CD4-positive, alpha-beta T cell (primary cell): ENCODE measurements around the gene SLC35A3. TPM values are rescaled to one million over a fixed set of nuclear protein-coding genes. Genes with fewer than 3 reads are reported as not detected.
A peak's percentile ranks its signal among the peaks of the same experiment; 100 is the strongest.

Experiments
- ATAC-seq: fragments of 200-7000 bp; cut with Tn5 transposase; one replicate; pipeline ENCODE4 v1.10.0; 2022; ENCODE audit warnings: mild to moderate bottlenecking; ENCODE audit not compliant: poor library complexity
- CTCF ChIA-PET: fragments of 350-600 bp; sonication (Branson Sonifier 250); formaldehyde crosslinking; loops from one replicate; lab custom pipeline; 2021; ENCODE audit warnings: antibody characterized with exemption, inconsistent platforms; lab: Charles Lee
- POLR2A ChIA-PET: fragments of 350-600 bp; sonication (Branson Sonifier 250); formaldehyde crosslinking; loops from one replicate; lab custom pipeline; 2021; ENCODE audit warnings: antibody characterized with exemption, inconsistent platforms; lab: Charles Lee
- DNase-seq, 14 experiments: peaks; one replicate each; pipeline ENCODE4 v3.0.0-alpha.2; 2013 to 2020; ENCODE audit warnings: mixed read lengths in 2 of 14
- H3K27ac ChIP-seq, 2 donors: one replicate each; pipeline versions ENCODE4 v1.5.1 to v1.7.0; 2013; ENCODE audit warnings: low read length in 2 of 2, low read depth in 1 of 2, mild to moderate bottlenecking in 1 of 2
- H3K27me3 ChIP-seq, 2 experiments: 1 replicate in 1 of 2; 2 replicates in 1 of 2; pipeline versions ENCODE4 v1.6.1 to v1.7.0; 2013; ENCODE audit warnings: low read length in 2 of 2, control low read depth in 1 of 2, mild to moderate bottlenecking in 1 of 2, moderate library complexity in 1 of 2; ENCODE audit not compliant: insufficient read depth in 2 of 2, control insufficient read depth in 1 of 2
- H3K36me3 ChIP-seq: one replicate; pipeline ENCODE4 v1.6.1; 2013; ENCODE audit warnings: low read length, control low read depth; ENCODE audit not compliant: insufficient read depth
- H3K4me1 ChIP-seq: one replicate; pipeline ENCODE4 v1.6.1; 2013; ENCODE audit warnings: low read length, control low read depth; ENCODE audit not compliant: insufficient read depth
- H3K4me3 ChIP-seq: one replicate; pipeline ENCODE4 v1.5.1; 2013; ENCODE audit warnings: mild to moderate bottlenecking, low read length, moderate library complexity
- H3K9me3 ChIP-seq, 2 experiments: 1 replicate in 1 of 2; 2 replicates in 1 of 2; pipeline versions ENCODE4 v1.6.1 to v1.7.0; 2013; ENCODE audit warnings: low read length in 2 of 2, mild to moderate bottlenecking in 2 of 2, control low read depth in 1 of 2, moderate library complexity in 1 of 2; ENCODE audit not compliant: control insufficient read depth in 1 of 2, insufficient read depth in 1 of 2
- H3K27ac Mint-ChIP-seq: one replicate; pipeline ENCODE4 v1.8.0; 2020; ENCODE audit warnings: mixed read lengths
- H3K27me3 Mint-ChIP-seq: one replicate; pipeline ENCODE4 v1.8.0; 2021; ENCODE audit warnings: mixed read lengths
- H3K36me3 Mint-ChIP-seq: one replicate; pipeline ENCODE4 v1.8.0; 2021; ENCODE audit warnings: low read depth, mixed read lengths
- H3K4me1 Mint-ChIP-seq: one replicate; pipeline ENCODE4 v1.8.0; 2021; ENCODE audit warnings: low read depth, mixed read lengths
- H3K4me3 Mint-ChIP-seq: one replicate; pipeline ENCODE4 v1.8.0; 2020; ENCODE audit warnings: mild to moderate bottlenecking, mixed read lengths
- H3K9me3 Mint-ChIP-seq: one replicate; pipeline ENCODE4 v1.8.0; 2020; ENCODE audit warnings: mixed read lengths
- intact Hi-C, 2 experiments: fragments of 100-400 bp; cut with DNase I in 1 of 2; cut with micrococcal nuclease in 1 of 2; formaldehyde crosslinking; loops; one replicate each; pipeline versions ENCODE4 v1.15.1 to v1.9.0; 2023 to 2025; cut with DNase I, micrococcal nuclease
- total RNA-seq, 174 experiments: library from RNA in 2 of 174; stranded (reverse) in 2 of 174; gene quantifications; one replicate each; pipeline ENCODE4 v1.2.3 and lab custom pipeline; 2021 to 2026
- TF ChIP-seq, protein P1 (sequence below): fragments of 200-600 bp; IDR thresholded peaks from one replicate; pipeline ENCODE4 v1.8.0; 2022; ENCODE audit warnings: antibody characterized with exemption, mild to moderate bottlenecking

SLC35A3 gene
- total RNA-seq, 2 experiments from 2014 or later, result 20.2 to 24.6 TPM

DNA sequence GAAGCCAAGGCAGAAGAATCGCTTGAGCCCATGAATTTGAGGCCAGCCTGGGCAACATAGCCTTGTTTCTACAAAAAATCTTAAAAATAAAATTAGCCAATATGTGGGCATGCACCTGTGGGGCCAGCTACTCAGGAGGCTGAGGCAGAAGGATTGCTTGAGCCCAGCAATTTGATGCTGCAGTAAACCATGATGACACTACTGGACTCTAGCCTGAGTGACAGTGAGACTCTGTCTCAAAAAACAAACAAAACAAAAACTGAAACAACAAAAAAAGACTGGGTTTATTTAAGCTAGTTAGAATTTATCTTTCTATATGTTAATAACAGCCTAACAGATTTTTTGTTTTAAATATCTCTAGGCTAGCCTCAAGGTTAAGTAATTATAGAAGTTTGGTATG lies 57.4 kb downstream of the SLC35A3 start:
- no peaks in the 10 kb centered on the region for H3K9me3 Mint-ChIP-seq
- ATAC-seq (no peak), DNase-seq (no peak)
- no peaks in the 10 kb centered on the region for H3K4me1 Mint-ChIP-seq
- no peak overlapping the region for H3K27ac Mint-ChIP-seq
- no peak overlapping the region for H3K4me3 Mint-ChIP-seq
- Histone ChIP-seq H3K36me3 (no peaks in the 10 kb centered on the region), H3K9me3 (no peaks in the 10 kb centered on the region), H3K27ac (no peak overlapping the region), H3K4me3 (no peak overlapping the region), H3K4me1 (peaks cover 7% of the 10 kb centered on the region), H3K27me3 (no peaks in the 10 kb centered on the region)
- CTCF ChIA-PET, result no interaction called here
- POLR2A ChIA-PET, result interaction anchor here (2.3 kb wide), 1 partner anchor 11 kb away, joined by 5 read pairs; a partner anchor contains a TSS
- TF ChIP-seq, protein P1, sequence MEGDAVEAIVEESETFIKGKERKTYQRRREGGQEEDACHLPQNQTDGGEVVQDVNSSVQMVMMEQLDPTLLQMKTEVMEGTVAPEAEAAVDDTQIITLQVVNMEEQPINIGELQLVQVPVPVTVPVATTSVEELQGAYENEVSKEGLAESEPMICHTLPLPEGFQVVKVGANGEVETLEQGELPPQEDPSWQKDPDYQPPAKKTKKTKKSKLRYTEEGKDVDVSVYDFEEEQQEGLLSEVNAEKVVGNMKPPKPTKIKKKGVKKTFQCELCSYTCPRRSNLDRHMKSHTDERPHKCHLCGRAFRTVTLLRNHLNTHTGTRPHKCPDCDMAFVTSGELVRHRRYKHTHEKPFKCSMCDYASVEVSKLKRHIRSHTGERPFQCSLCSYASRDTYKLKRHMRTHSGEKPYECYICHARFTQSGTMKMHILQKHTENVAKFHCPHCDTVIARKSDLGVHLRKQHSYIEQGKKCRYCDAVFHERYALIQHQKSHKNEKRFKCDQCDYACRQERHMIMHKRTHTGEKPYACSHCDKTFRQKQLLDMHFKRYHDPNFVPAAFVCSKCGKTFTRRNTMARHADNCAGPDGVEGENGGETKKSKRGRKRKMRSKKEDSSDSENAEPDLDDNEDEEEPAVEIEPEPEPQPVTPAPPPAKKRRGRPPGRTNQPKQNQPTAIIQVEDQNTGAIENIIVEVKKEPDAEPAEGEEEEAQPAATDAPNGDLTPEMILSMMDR, result no peak
- intact Hi-C loops, result no loop called here
- H3K27me3 Mint-ChIP-seq, result no peaks in the 10 kb centered on the region
- H3K36me3 Mint-ChIP-seq, result no peaks in the 10 kb centered on the region

DNA sequence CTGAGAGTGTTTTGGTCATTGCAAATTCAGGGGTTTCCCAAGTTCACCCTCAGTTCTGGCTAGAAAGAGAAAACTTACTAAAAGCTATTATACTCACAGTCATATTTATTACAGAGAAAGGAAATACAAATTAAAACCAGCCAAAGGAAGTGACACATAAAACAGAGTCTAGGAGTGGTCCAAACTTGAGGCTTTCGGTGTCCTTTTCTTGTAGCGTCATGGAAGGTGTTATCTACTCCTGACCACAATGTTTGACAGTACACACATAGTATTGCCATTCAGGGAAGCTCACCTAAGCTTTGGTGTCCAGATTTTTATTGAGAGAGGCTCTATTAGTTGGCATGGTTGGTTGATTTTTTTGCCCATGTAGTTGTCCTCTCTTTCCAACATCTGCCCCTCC lies 59.0 kb downstream of the SLC35A3 start:
- TF ChIP-seq, protein P1, result no peak
- no peak overlapping the region for H3K4me3 Mint-ChIP-seq
- Histone ChIP-seq H3K27ac (no peak overlapping the region), H3K9me3 (no peaks in the 10 kb centered on the region), H3K4me1 (peaks cover 7% of the 10 kb centered on the region), H3K36me3 (no peaks in the 10 kb centered on the region), H3K4me3 (no peak overlapping the region), H3K27me3 (no peaks in the 10 kb centered on the region)
- no peaks in the 10 kb centered on the region for H3K4me1 Mint-ChIP-seq
- peak overlapping the region; percentile 20 for H3K27ac Mint-ChIP-seq
- intact Hi-C loops, result no loop called here
- POLR2A ChIA-PET, result interaction anchor here (0.9 kb wide), 1 partner anchor 9 kb away, joined by 4 read pairs; a partner anchor contains a TSS
- H3K27me3 Mint-ChIP-seq, result no peaks in the 10 kb centered on the region
- CTCF ChIA-PET, result no interaction called here
- DNase-seq, result peak in 3 of 14 experiments; percentile 43 to 74 (median 49)
- ATAC-seq, result peak; percentile 49
- H3K36me3 Mint-ChIP-seq, result no peaks in the 10 kb centered on the region
- H3K9me3 Mint-ChIP-seq, result no peaks in the 10 kb centered on the region

DNA sequence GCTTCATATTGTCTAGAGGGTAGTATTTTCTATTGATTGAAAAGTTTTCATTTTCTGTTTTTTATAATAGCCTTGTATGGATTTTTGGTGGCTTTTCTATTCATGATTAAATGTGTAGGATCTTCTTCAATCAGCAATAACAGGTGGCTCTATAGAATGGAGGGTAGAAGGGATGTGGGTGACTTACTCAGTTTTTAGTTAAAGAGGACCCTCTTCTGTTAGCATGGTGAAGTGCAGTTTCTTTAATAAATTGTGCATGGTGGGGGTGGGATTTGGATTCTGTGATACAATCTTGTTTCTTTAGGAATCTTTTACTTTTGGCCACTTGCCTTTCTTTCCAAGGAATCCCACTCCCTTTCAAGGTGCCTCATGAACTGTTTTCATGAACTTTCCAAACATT lies 64.7 kb downstream of the SLC35A3 start:
- H3K36me3 ChIP-seq, result no peaks in the 10 kb centered on the region
- H3K4me1 ChIP-seq, result peaks cover 10% of the 10 kb centered on the region
- POLR2A ChIA-PET, result no interaction called here
- H3K4me3 ChIP-seq, result no peak overlapping the region
- no peak overlapping the region for H3K4me3 Mint-ChIP-seq
- no peaks in the 10 kb centered on the region for H3K9me3 Mint-ChIP-seq
- DNase-seq, result peak in 3 of 14 experiments; percentile 41 to 45 (median 42)
- peak overlapping the region; percentile 12 for H3K27ac Mint-ChIP-seq
- no peaks in the 10 kb centered on the region for H3K9me3 ChIP-seq
- no peak for ATAC-seq
- H3K27ac ChIP-seq, result no peak overlapping the region
- TF ChIP-seq, protein P1, result peak; percentile 13
- no peaks in the 10 kb centered on the region for H3K27me3 ChIP-seq
- H3K36me3 Mint-ChIP-seq, result peaks cover 18% of the 10 kb centered on the region
- intact Hi-C loops, result loop anchor here (1.0 to 10.0 kb wide), 3 partner anchors 226 to 860 kb away; partner anchors contain the start of genes EXTL2 (in 1 of the 2) and SLC30A7 (in 1 of the 2)
- peaks cover 28% of the 10 kb centered on the region for H3K4me1 Mint-ChIP-seq
- H3K27me3 Mint-ChIP-seq, result no peaks in the 10 kb centered on the region
- CTCF ChIA-PET, result no interaction called here
